ENCODE data around the gene ZG16B. TPM values are rescaled to one million over a fixed set of nuclear protein-coding genes. Genes with fewer than 3 reads are reported as not detected.

ZG16B gene
- total and polyA plus RNA-seq, 2 of the 8 experiments (the other 6 are each of a cell fraction or from before 2014, with no cell fraction given): 0.11 TPM; not detected in 1

- TF ChIP-seq SIRT6 (IDR thresholded peaks at IDR 0.05; ENCODE audit: low read length) (no peak), POLR2AphosphoS5 (IDR thresholded peaks at IDR 0.05; ENCODE audit: low read depth, low read length) (no peak), RNF2 (IDR thresholded peaks at IDR 0.05; ENCODE audit: borderline replicate concordance, low read depth, low read length, missing control alignments, poor library complexity, severe bottlenecking) (no peak), ATF3 (IDR thresholded peaks at IDR 0.05; ENCODE audit: insufficient read depth, low read depth, low read length) (no peak), GTF2F1 (IDR thresholded peaks at IDR 0.05; ENCODE audit: borderline replicate concordance, low read depth, low read length) (no peak)
Measured at GRCh38 chr16:2841606-2842339, 11.7 kb downstream of the ZG16B start (continued).

Measured in H1 (cell line).